Myocyte (in vitro differentiated cells): ENCODE results near the gene ESF1. TPM values are rescaled to one million over a fixed set of nuclear protein-coding genes. Genes with fewer than 3 reads are reported as not detected.
"Not testable (repeated sequence)": the region's sequence is repeated elsewhere in the genome, so short reads cannot be mapped to it uniquely, and the experiment has no call there.

Source experiments
- DNase-seq: peaks from one replicate; pipeline ENCODE4 v3.0.0-alpha.2; 2012; ENCODE audit warnings: low read depth
- total RNA-seq: library from RNA; depleted of rRNA; stranded (reverse); fragments of >200 nt; gene quantifications from 2 replicates; pipeline ENCODE4 v1.2.3, GENCODE V29; 2014

Gene ESF1
- total RNA-seq, 1 donor from 2014 or later, result 19.8 TPM

GRCh38 chr20:13788167-13788834 lies 3.6 kb upstream of the ESF1 start:
- peak; percentile 54 for DNase-seq

GRCh38 chr20:13786143-13786828 lies 1.6 kb upstream of the ESF1 start:
- DNase-seq, result no peak

- DNase-seq, result no peak
Observed at GRCh38 chr20:13784271-13784892, 337 bp downstream of the ESF1 start.

- DNase-seq, result no peak
Observed at GRCh38 chr20:13783528-13783927, 1.2 kb downstream of the ESF1 start.

GRCh38 chr20:13778827-13779226 lies 5.9 kb downstream of the ESF1 start:
- no peak for DNase-seq

GRCh38 chr20:13777171-13777601 lies 7.5 kb downstream of the ESF1 start:
- peak; percentile 14 for DNase-seq

- DNase-seq, result no peak
Observed at GRCh38 chr20:13775867-13776266, 8.9 kb downstream of the ESF1 start.

- no peak for DNase-seq
Observed at GRCh38 chr20:13772529-13772928, 12.2 kb downstream of the ESF1 start.

- DNase-seq, result peak; percentile 37
Observed at GRCh38 chr20:13771853-13772453, 12.8 kb downstream of the ESF1 start.

GRCh38 chr20:13770141-13770540 lies 14.6 kb downstream of the ESF1 start:
- no peak for DNase-seq

- DNase-seq, result no peak
Observed at GRCh38 chr20:13765868-13766416, 18.8 kb downstream of the ESF1 start.

GRCh38 chr20:13765299-13765698 lies 19.4 kb downstream of the ESF1 start:
- DNase-seq, result no peak

- DNase-seq, result not testable (repeated sequence)
Observed at GRCh38 chr20:13760451-13760946, 24.2 kb downstream of the ESF1 start.

- no peak for DNase-seq
Observed at GRCh38 chr20:13758884-13759283, 25.8 kb downstream of the ESF1 start.

GRCh38 chr20:13756551-13756950 lies 28.2 kb downstream of the ESF1 start:
- DNase-seq, result no peak

- DNase-seq, result no peak
Observed at GRCh38 chr20:13755809-13756208, 28.9 kb downstream of the ESF1 start.

GRCh38 chr20:13753436-13754036 lies 31.2 kb downstream of the ESF1 start:
- no peak for DNase-seq

- no peak for DNase-seq
Observed at GRCh38 chr20:13749811-13750210, 34.9 kb downstream of the ESF1 start.

GRCh38 chr20:13745784-13746183 lies 38.9 kb downstream of the ESF1 start:
- DNase-seq, result peak; percentile 15

GRCh38 chr20:13744352-13744751 lies 40.4 kb downstream of the ESF1 start:
- DNase-seq, result no peak

GRCh38 chr20:13741879-13742278 lies 42.8 kb downstream of the ESF1 start:
- DNase-seq, result no peak
